SK-N-MC (cell line): Measurements from ENCODE around the gene VPS37C.
"Not testable (repeated sequence)": the region's sequence is repeated elsewhere in the genome, so short reads cannot be mapped to it uniquely, and the experiment has no call there.

Experiments used
- EZH2 ChIP-seq: fragments of 200-600 bp; sonication (generic); IDR thresholded peaks from one replicate; pipeline ENCODE4 v1.6.1; 2017; ENCODE audit warnings: antibody characterized with exemption
- FOXP2 ChIP-seq: optimal IDR thresholded peaks from 2 replicates; pipeline ENCODE3; 2011; ENCODE audit warnings: mild to moderate bottlenecking, moderate library complexity; ENCODE audit not compliant: insufficient read depth; ENCODE audit errors: extremely low read length, control extremely low read depth
- POLR2AphosphoS5 ChIP-seq: IDR thresholded peaks from 2 replicates; pipeline ENCODE4 v1.6.1; 2012; ENCODE audit warnings: mild to moderate bottlenecking, low read depth, low read length, borderline replicate concordance

DNA sequence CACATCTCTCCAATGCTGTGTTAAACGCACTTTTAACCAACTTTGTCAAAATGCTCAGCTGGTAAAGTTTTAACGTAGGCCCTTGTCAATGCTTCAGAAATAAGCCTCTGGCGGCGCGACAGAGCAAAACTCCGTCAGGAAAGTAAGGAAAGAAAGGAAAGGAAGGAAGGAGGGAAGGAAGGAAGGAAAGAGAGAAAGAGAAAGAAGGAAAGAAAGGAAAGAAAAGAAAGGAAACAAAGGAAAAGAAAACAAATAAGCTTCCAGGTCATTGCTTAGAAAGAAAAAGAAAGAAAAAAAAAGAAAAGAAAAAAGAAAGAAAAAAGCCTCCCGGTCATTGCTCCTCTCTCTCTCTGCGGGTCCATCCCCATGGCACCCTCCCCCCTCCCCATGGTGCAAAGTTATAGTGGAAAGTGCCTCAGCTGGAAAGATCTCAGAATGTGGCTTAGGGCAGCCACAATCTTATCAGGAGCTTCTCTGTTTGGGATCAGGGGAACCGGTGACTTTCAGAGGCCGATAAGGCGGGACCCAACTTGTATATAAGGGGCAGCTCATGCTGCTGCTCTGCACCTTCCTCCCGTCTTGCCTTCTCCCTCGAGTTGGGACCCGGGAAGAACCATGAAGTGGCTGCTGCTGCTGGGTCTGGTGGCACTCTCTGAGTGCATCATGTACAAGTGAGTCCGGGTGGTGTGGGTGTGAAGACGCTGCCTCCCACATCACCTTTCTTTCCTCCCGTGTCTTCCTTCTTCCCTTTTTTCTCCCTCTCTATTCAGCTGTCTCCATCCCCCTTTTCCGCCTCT lies 41.9 kb upstream of the VPS37C start, which contains the start of gene PGA3:
- not testable (repeated sequence) for TF ChIP-seq EZH2, POLR2AphosphoS5, FOXP2
